ENCODE results near the gene C8G.
A peak's percentile ranks its signal among the peaks of the same experiment; 100 is the strongest.

Gene C8G

GRCh38 chr9:136944519-136945332 lies at the start of gene C8G, which contains the start of gene FBXW5:
Gene C8G (plus strand): TSS chr9:136945243. CDS start chr9:136945321, 78 bp downstream.
Gene FBXW5 (minus strand): TSS chr9:136944738. CDS start chr9:136944083, 655 bp downstream.
- DNase-seq, result peak; percentile 96

GRCh38 chr9:136896027-136896426 lies 49.0 kb upstream of the C8G start:
- DNase-seq, result no peak

- DNase-seq, result no peak
Observed at GRCh38 chr9:136898483-136899100, 46.5 kb upstream of the C8G start.

- DNase-seq, result no peak
Observed at GRCh38 chr9:136899196-136899595, 45.8 kb upstream of the C8G start.

GRCh38 chr9:136900556-136900955 lies 44.5 kb upstream of the C8G start:
- no peak for DNase-seq

- no peak for DNase-seq
Observed at GRCh38 chr9:136900988-136901515, 44.0 kb upstream of the C8G start.

GRCh38 chr9:136901516-136902258 lies 43.4 kb upstream of the C8G start:
- peak; percentile 89 for DNase-seq

- peak; percentile 93 for DNase-seq
Observed at GRCh38 chr9:136902259-136902821, 42.7 kb upstream of the C8G start.

- DNase-seq, result no peak
Observed at GRCh38 chr9:136903041-136903554, 41.9 kb upstream of the C8G start.

GRCh38 chr9:136906266-136906665 lies 38.8 kb upstream of the C8G start:
- DNase-seq, result no peak

- no peak for DNase-seq
Observed at GRCh38 chr9:136907011-136907914, 37.8 kb upstream of the C8G start.

GRCh38 chr9:136910197-136910900 lies 34.7 kb upstream of the C8G start:
- no peak for DNase-seq

- DNase-seq, result no peak
Observed at GRCh38 chr9:136910901-136911245, 34.2 kb upstream of the C8G start.

GRCh38 chr9:136913701-136914438 lies 31.2 kb upstream of the C8G start:
- DNase-seq, result no peak

GRCh38 chr9:136915632-136916329 lies 29.3 kb upstream of the C8G start:
- DNase-seq, result no peak

- no peak for DNase-seq
Observed at GRCh38 chr9:136916330-136917184, 28.5 kb upstream of the C8G start.

- DNase-seq, result no peak
Observed at GRCh38 chr9:136917902-136918301, 27.1 kb upstream of the C8G start.

- DNase-seq, result no peak
Observed at GRCh38 chr9:136920069-136920468, 25.0 kb upstream of the C8G start.

Measured in stimulated activated CD4-positive, alpha-beta T cell treated with anti-CD3 and anti-CD28 coated beads, Interleukin-15, amount 100 ng/mL, for 24 hours (primary cell).